H54 (cell line): Measurements from ENCODE around the gene GRSF1.
"Not testable (repeated sequence)": the region's sequence is repeated elsewhere in the genome, so short reads cannot be mapped to it uniquely, and the experiment has no call there.

Source experiments
- DNase-seq: peaks from one replicate; pipeline ENCODE4 v3.0.0; 2011; ENCODE audit warnings: low spot score, mixed read lengths; ENCODE audit not compliant: insufficient read length
- FAIRE-seq: peaks from 3 replicates; lab custom pipeline; 2011; peaks lifted over from hg19 to GRCh38; lab: Jason Lieb, UNC
- POLR2A ChIP-seq: IDR thresholded peaks from 2 replicates; pipeline ENCODE4 v1.6.1; 2011; ENCODE audit warnings: low read depth, mild to moderate bottlenecking, low read length

The GRSF1 gene

GRCh38 chr4:70818173-70818855 lies 21.4 kb downstream of the GRSF1 start:
- DNase-seq (no peak), FAIRE-seq (no peak)
- no peak for TF ChIP-seq POLR2A

- DNase-seq: no peak
- FAIRE-seq: no peak
- no peak for TF ChIP-seq POLR2A
These were observed 22.8 kb downstream of the GRSF1 start for GRCh38 chr4:70816894-70817293.

- TF ChIP-seq POLR2A: no peak
- no peak for FAIRE-seq
- DNase-seq: no peak
These were observed 24.3 kb downstream of the GRSF1 start for GRCh38 chr4:70815370-70815769.

GRCh38 chr4:70808151-70808550 lies 31.5 kb downstream of the GRSF1 start:
- FAIRE-seq (no peak), DNase-seq (no peak)
- TF ChIP-seq POLR2A: no peak

- no peak for FAIRE-seq
- DNase-seq: no peak
- TF ChIP-seq POLR2A: no peak
These were observed 36.6 kb downstream of the GRSF1 start for GRCh38 chr4:70802928-70803580.

GRCh38 chr4:70801265-70801809 lies 38.4 kb downstream of the GRSF1 start:
- no peak for DNase-seq
- TF ChIP-seq POLR2A: no peak
- no peak for FAIRE-seq

- DNase-seq: no peak
- no peak for FAIRE-seq
- no peak for TF ChIP-seq POLR2A
These were observed 46.1 kb downstream of the GRSF1 start for GRCh38 chr4:70793626-70794025.

- DNase-seq (no peak), FAIRE-seq (no peak)
- TF ChIP-seq POLR2A: no peak
These were observed 51.0 kb downstream of the GRSF1 start for GRCh38 chr4:70788733-70789132.

- no peak for FAIRE-seq
- no peak for TF ChIP-seq POLR2A
These were observed 52.2 kb downstream of the GRSF1 start for GRCh38 chr4:70787496-70787895.

GRCh38 chr4:70783096-70783495 lies 56.6 kb downstream of the GRSF1 start:
- no peak for TF ChIP-seq POLR2A
- no peak for DNase-seq
- FAIRE-seq: no peak

More at GRCh38 chr4:70787496-70787895, 52.2 kb downstream of the GRSF1 start:
- DNase-seq: no peak

- FAIRE-seq (no peak), DNase-seq (no peak)
- TF ChIP-seq POLR2A: no peak
These were observed 60.7 kb downstream of the GRSF1 start for GRCh38 chr4:70778888-70779422.

GRCh38 chr4:70772929-70773555 lies 66.6 kb downstream of the GRSF1 start:
- FAIRE-seq (no peak), DNase-seq (no peak)
- TF ChIP-seq POLR2A: no peak

- not testable (repeated sequence) for DNase-seq, FAIRE-seq
These were observed 70.3 kb downstream of the GRSF1 start for GRCh38 chr4:70769396-70769795.

GRCh38 chr4:70768301-70768948 lies 71.3 kb downstream of the GRSF1 start:
- FAIRE-seq (no peak), DNase-seq (no peak)
- TF ChIP-seq POLR2A: no peak
